Endothelial cell of umbilical vein (primary cell): ENCODE data around the gene MIEF1.

Experiments
- CTCF ChIP-seq, 2 donors: IDR thresholded peaks; 1 replicate in 1 of 2; 2 replicates in 1 of 2; pipeline ENCODE4 v1.5.1; 2011; ENCODE audit warnings: low read length in 2 of 2, mild to moderate bottlenecking in 2 of 2, moderate library complexity in 2 of 2, control low read depth in 1 of 2, inconsistent platforms in 1 of 2, low read depth in 1 of 2; ENCODE audit not compliant: insufficient read depth in 1 of 2; ENCODE audit errors: extremely low read depth in 1 of 2
- EZH2 ChIP-seq: IDR thresholded peaks from 2 replicates; pipeline ENCODE4 v1.6.1; 2012; ENCODE audit warnings: borderline replicate concordance, low read depth, mild to moderate bottlenecking, moderate library complexity, low read length, inconsistent platforms; ENCODE audit not compliant: severe bottlenecking
- POLR2A ChIP-seq: IDR thresholded peaks from 2 replicates; pipeline ENCODE4 v1.6.1; 2012; ENCODE audit warnings: low read depth, mild to moderate bottlenecking, control low read depth, low read length

- no peak for TF ChIP-seq POLR2A
- TF ChIP-seq EZH2 = no peak
- TF ChIP-seq CTCF (IDR thresholded peaks at IDR 0.05; ENCODE audit: extremely low read depth in 1 of 2, insufficient read depth in 1 of 2, low read depth in 1 of 2, low read length in 2 of 2) = peak; percentile 39 to 68
Observed at GRCh38 chr22:39543095-39543494, 41.0 kb downstream of the MIEF1 start.
